Testis (tissue), 3 donors: ENCODE measurements around the gene ERC2. TPM values are rescaled to one million over a fixed set of nuclear protein-coding genes. Genes with fewer than 3 reads are reported as not detected.

Experiments
- DNase-seq: peaks from one replicate; pipeline ENCODE4 v3.0.0-alpha.2; 2019
- H3K27ac ChIP-seq, 2 donors: fragments of 200-600 bp; sonication (generic); one replicate each; pipeline ENCODE4 v1.5.1; 2019
- H3K27me3 ChIP-seq: fragments of 200-600 bp; sonication (generic); one replicate; pipeline ENCODE4 v1.5.1; 2019
- H3K36me3 ChIP-seq: fragments of 200-600 bp; sonication (generic); one replicate; pipeline ENCODE4 v1.5.1; 2017; ENCODE audit warnings: low read depth; ENCODE audit errors: missing control alignments
- H3K4me1 ChIP-seq: fragments of 200-600 bp; sonication (generic); one replicate; pipeline ENCODE4 v1.5.1; 2019
- H3K4me3 ChIP-seq, 2 donors: fragments of 200-600 bp; sonication (generic); one replicate each; pipeline ENCODE4 v1.5.1; 2017 to 2019
- H3K9me3 ChIP-seq: fragments of 200-600 bp; sonication (generic); one replicate; pipeline ENCODE4 v1.5.1; 2017
- CTCF ChIP-seq, 3 experiments: fragments of 450-650 bp in 2 of 3; fragments of 200-600 bp in 1 of 3; sonication (generic) in 1 of 3; IDR thresholded peaks; one replicate each; pipeline ENCODE4 v1.5.1; 2016 to 2019; ENCODE audit warnings: antibody characterized with exemption in 3 of 3, mild to moderate bottlenecking in 2 of 3, moderate library complexity in 1 of 3
- POLR2A ChIP-seq: fragments of 450-650 bp; IDR thresholded peaks from one replicate; pipeline ENCODE4 v1.6.1; 2017; ENCODE audit warnings: antibody characterized with exemption, mild to moderate bottlenecking, moderate library complexity
- WGBS, 2 donors: methylation state at CpG; one replicate each; pipeline ENCODE4 v1.1.5; 2018; 5-methylcytosine and 5-hydroxymethylcytosine counted together
- intact Hi-C: fragments of 100-400 bp; cut with DNase I; formaldehyde crosslinking; loops from one replicate; pipeline ENCODE4 v1.15.1; 2023; ENCODE audit warnings: low total_unique reads
- polyA plus RNA-seq: library from polyadenylated mRNA; stranded (reverse); fragments of 350-450 nt; fragmentation: Illumina TruSeq; extraction: RNeasy Lipid Tissue Mini Kit (QIAGEN cat#74804); gene quantifications from one replicate; pipeline ENCODE4 v1.2.3, GENCODE V29; 2014; ENCODE audit warnings: low read depth, low replicate concordance; ENCODE audit not compliant: insufficient read depth
- total RNA-seq, 2 donors: library from RNA; depleted of rRNA; stranded (reverse); fragments of >200 nt; gene quantifications; one replicate each; pipeline ENCODE4 v1.2.3, GENCODE V29; 2016

The ERC2 gene
- total and polyA plus RNA-seq, 3 donors from 2014 or later: 1.9 to 6.1 (median 5.9) TPM

GRCh38 chr3:55526332-55527030 is 941.8 kb downstream of the ERC2 start:
- TF ChIP-seq POLR2A (no peak), CTCF (IDR thresholded peaks at IDR 0.05) (no peak)
- H3K27ac ChIP-seq: no peak overlapping the region
- no peaks in the 10 kb centered on the region for H3K9me3 ChIP-seq
- WGBS, 2 donors: 71 to 85% methylated on average over 7 to 10 of the region's 10 CpGs
- no peaks in the 10 kb centered on the region for H3K27me3 ChIP-seq
- no peaks in the 10 kb centered on the region for H3K36me3 ChIP-seq
- no peaks in the 10 kb centered on the region for H3K4me1 ChIP-seq
- no peak for DNase-seq
- intact Hi-C loops: no loop called here
- H3K4me3 ChIP-seq: no peak overlapping the region

GRCh38 chr3:55525436-55525835 is 942.8 kb downstream of the ERC2 start:
- Histone ChIP-seq H3K4me3 (no peak overlapping the region), H3K27me3 (no peaks in the 10 kb centered on the region), H3K9me3 (no peaks in the 10 kb centered on the region), H3K27ac (no peak overlapping the region), H3K36me3 (no peaks in the 10 kb centered on the region), H3K4me1 (no peaks in the 10 kb centered on the region)
- 80 to 94% methylated on average over 3 of the region's 3 CpGs for WGBS, 2 donors
- DNase-seq: no peak
- intact Hi-C loops: no loop called here
- no peak for TF ChIP-seq POLR2A
- TF ChIP-seq CTCF (IDR thresholded peaks at IDR 0.05): no peak

GRCh38 chr3:55524565-55525244 is 943.6 kb downstream of the ERC2 start:
- H3K36me3 ChIP-seq: no peaks in the 10 kb centered on the region
- DNase-seq: no peak
- 77 to 84% methylated on average over 4 of the region's 4 CpGs for WGBS, 2 donors

GRCh38 chr3:55523471-55523870 is 944.8 kb downstream of the ERC2 start:
- DNase-seq: no peak
- no peaks in the 10 kb centered on the region for H3K27me3 ChIP-seq
- no peaks in the 10 kb centered on the region for H3K36me3 ChIP-seq
- 92 to 95% methylated on average over 2 of the region's 2 CpGs for WGBS, 2 donors
- TF ChIP-seq CTCF (IDR thresholded peaks at IDR 0.05) (no peak), POLR2A (no peak)
- H3K27ac ChIP-seq: no peak overlapping the region
- no peak overlapping the region for H3K4me3 ChIP-seq
- no peaks in the 10 kb centered on the region for H3K9me3 ChIP-seq
- no peaks in the 10 kb centered on the region for H3K4me1 ChIP-seq
- intact Hi-C loops: no loop called here

More at GRCh38 chr3:55524565-55525244, 943.6 kb downstream of the ERC2 start:
- H3K4me3 ChIP-seq: no peak overlapping the region
- H3K4me1 ChIP-seq: no peaks in the 10 kb centered on the region
- TF ChIP-seq POLR2A: no peak
- no peak for TF ChIP-seq CTCF (IDR thresholded peaks at IDR 0.05)
- intact Hi-C loops: no loop called here
- no peak overlapping the region for H3K27ac ChIP-seq
- no peaks in the 10 kb centered on the region for H3K9me3 ChIP-seq
- H3K27me3 ChIP-seq: no peaks in the 10 kb centered on the region
